Mesenchymal stem cell (in vitro differentiated cells and primary cell): Measurements from ENCODE around the gene VAV2.

Source experiments
- DNase-seq: peaks from one replicate; pipeline ENCODE4 v3.0.0-alpha.2; 2013
- H2AFZ ChIP-seq: one replicate; pipeline ENCODE4 v1.6.1; 2013; ENCODE audit warnings: low read depth, mild to moderate bottlenecking, control low read depth, inconsistent platforms, low read length, moderate library complexity
- H2AK5ac ChIP-seq: 2 replicates; pipeline ENCODE4 v1.6.1; 2013; ENCODE audit warnings: low read length, moderate library complexity, mild to moderate bottlenecking, inconsistent platforms; ENCODE audit not compliant: severe bottlenecking
- H2BK120ac ChIP-seq: one replicate; pipeline ENCODE4 v1.6.1; 2013; ENCODE audit warnings: low read depth, mild to moderate bottlenecking, inconsistent platforms, low read length, moderate library complexity
- H2BK12ac ChIP-seq, 2 experiments: one replicate each; pipeline ENCODE4 v1.6.1; 2013; ENCODE audit warnings: inconsistent platforms in 2 of 2, low read length in 2 of 2, mild to moderate bottlenecking in 2 of 2, moderate library complexity in 2 of 2, control low read depth in 1 of 2
- H2BK15ac ChIP-seq: one replicate; pipeline ENCODE4 v1.6.1; 2013; ENCODE audit warnings: mild to moderate bottlenecking, low read depth, inconsistent platforms; ENCODE audit not compliant: poor library complexity, severe bottlenecking
- H2BK5ac ChIP-seq: 2 replicates; pipeline ENCODE4 v1.6.1; 2013; ENCODE audit warnings: low read depth, mild to moderate bottlenecking, low read length, control low read depth, inconsistent platforms; ENCODE audit not compliant: poor library complexity, severe bottlenecking
- H3K14ac ChIP-seq, 2 experiments: one replicate each; pipeline ENCODE4 v1.6.1; 2013; ENCODE audit warnings: inconsistent platforms in 2 of 2, low read length in 2 of 2, control low read depth in 1 of 2, mild to moderate bottlenecking in 1 of 2, moderate library complexity in 1 of 2
- H3K18ac ChIP-seq, 2 experiments: one replicate each; pipeline ENCODE4 v1.6.1; 2013; ENCODE audit warnings: inconsistent platforms in 2 of 2, low read length in 2 of 2, control low read depth in 1 of 2, low read depth in 1 of 2, mild to moderate bottlenecking in 1 of 2
- H3K23ac ChIP-seq, 2 experiments: one replicate each; pipeline ENCODE4 v1.6.1; 2013; ENCODE audit warnings: inconsistent platforms in 2 of 2, low read length in 2 of 2, mild to moderate bottlenecking in 2 of 2, moderate library complexity in 2 of 2, control low read depth in 1 of 2
- H3K27ac ChIP-seq: 2 replicates; pipeline ENCODE4 v1.5.1; 2013; ENCODE audit warnings: mild to moderate bottlenecking, moderate library complexity, low read length, control low read depth, inconsistent platforms; ENCODE audit not compliant: poor library complexity, severe bottlenecking
- H3K27me3 ChIP-seq, 2 experiments: 2 replicates each; pipeline versions ENCODE4 v1.6.1 to v1.7.0; 2013; ENCODE audit warnings: low read length in 2 of 2, mild to moderate bottlenecking in 2 of 2, moderate library complexity in 2 of 2, control low read depth in 1 of 2, inconsistent platforms in 1 of 2; ENCODE audit not compliant: control insufficient read depth in 1 of 2, insufficient read depth in 1 of 2
- H3K36me3 ChIP-seq, 2 experiments: 2 replicates each; pipeline versions ENCODE4 v1.6.1 to v1.7.0; 2013; ENCODE audit warnings: low read length in 2 of 2, control low read depth in 1 of 2, inconsistent platforms in 1 of 2, low read depth in 1 of 2, mild to moderate bottlenecking in 1 of 2; ENCODE audit not compliant: insufficient read depth in 2 of 2, control insufficient read depth in 1 of 2
- H3K4ac ChIP-seq, 2 experiments: one replicate each; pipeline ENCODE4 v1.6.1; 2013; ENCODE audit warnings: inconsistent platforms in 2 of 2, low read length in 2 of 2, mild to moderate bottlenecking in 2 of 2, moderate library complexity in 2 of 2, control low read depth in 1 of 2, low read depth in 1 of 2
- H3K4me1 ChIP-seq: 2 replicates; pipeline ENCODE4 v1.6.1; 2013; ENCODE audit warnings: low read depth, low read length, control low read depth; ENCODE audit not compliant: control insufficient read depth, insufficient read depth
- H3K4me2 ChIP-seq: 2 replicates; pipeline ENCODE4 v1.6.1; 2013; ENCODE audit warnings: low read length, mild to moderate bottlenecking, inconsistent platforms; ENCODE audit not compliant: poor library complexity, severe bottlenecking
- H3K4me3 ChIP-seq, 2 experiments: 2 replicates each; pipeline versions ENCODE4 v1.5.1 to v1.7.0; 2013; ENCODE audit warnings: low read length in 2 of 2, mild to moderate bottlenecking in 2 of 2, control low read depth in 1 of 2, low read depth in 1 of 2; ENCODE audit not compliant: insufficient read depth in 1 of 2
- H3K79me1 ChIP-seq: replicated peaks from 2 replicates; pipeline ENCODE4 v1.6.1; 2013; ENCODE audit warnings: mild to moderate bottlenecking, control low read depth, low read length, inconsistent platforms; ENCODE audit not compliant: poor library complexity, severe bottlenecking
- H3K9ac ChIP-seq: 2 replicates; pipeline ENCODE4 v1.7.0; 2013; ENCODE audit warnings: mild to moderate bottlenecking, low read length, moderate library complexity
- H3K9me3 ChIP-seq: 2 replicates; pipeline ENCODE4 v1.7.0; 2013; ENCODE audit warnings: mild to moderate bottlenecking, low read length; ENCODE audit not compliant: control insufficient read depth
- H4K8ac ChIP-seq: one replicate; pipeline ENCODE4 v1.6.1; 2013; ENCODE audit warnings: inconsistent platforms, mild to moderate bottlenecking, low read length, moderate library complexity
- H4K91ac ChIP-seq: one replicate; pipeline ENCODE4 v1.6.1; 2013; ENCODE audit warnings: mild to moderate bottlenecking, low read length, inconsistent platforms
- WGBS: methylation state at CpG from one replicate; pipeline ENCODE4 v1.1.7; 2013; ENCODE audit warnings: mixed read lengths; 5-methylcytosine and 5-hydroxymethylcytosine counted together

Gene VAV2

GRCh38 chr9:133804199-133804598 lies 187.9 kb downstream of the VAV2 start:
- H3K18ac ChIP-seq, result no peak overlapping the region
- no peak overlapping the region for H2BK120ac ChIP-seq
- H2AK5ac ChIP-seq, result no peak overlapping the region
- H3K27me3 ChIP-seq, result no peaks in the 10 kb centered on the region
- no peak overlapping the region for H3K4ac ChIP-seq
- no peak overlapping the region for H2BK15ac ChIP-seq
- H2BK12ac ChIP-seq, result peak overlapping the region in 1 of 2 experiments; percentile 29
- H4K8ac ChIP-seq, result no peak overlapping the region
- peaks cover 22 to 100% of the 10 kb centered on the region in 2 experiments for H3K36me3 ChIP-seq
- no peak overlapping the region for H3K23ac ChIP-seq
- no peak overlapping the region for H3K9ac ChIP-seq
- H3K14ac ChIP-seq, result no peak overlapping the region
- no peak overlapping the region for H2BK5ac ChIP-seq
- no peak overlapping the region for H4K91ac ChIP-seq
- no peak overlapping the region for H2AFZ ChIP-seq
- no peaks in the 10 kb centered on the region for H3K9me3 ChIP-seq
- no peak overlapping the region for H3K27ac ChIP-seq
- peaks cover 71% of the 10 kb centered on the region for H3K79me1 ChIP-seq
- WGBS, result 98% methylated on average over 17 of the region's 17 CpGs
- H3K4me2 ChIP-seq, result no peak overlapping the region
- DNase-seq, result no peak
- no peak overlapping the region for H3K4me3 ChIP-seq
- H3K4me1 ChIP-seq, result peaks cover 28% of the 10 kb centered on the region

GRCh38 chr9:133803745-133804144 lies 188.4 kb downstream of the VAV2 start:
- Histone ChIP-seq H2BK12ac (no peak overlapping the region), H3K14ac (no peak overlapping the region), H4K8ac (no peak overlapping the region), H3K4me1 (peaks cover 28% of the 10 kb centered on the region), H3K27me3 (no peaks in the 10 kb centered on the region), H2BK120ac (no peak overlapping the region), H3K4ac (no peak overlapping the region), H3K27ac (no peak overlapping the region), H3K36me3 (peaks cover 19 to 100% of the 10 kb centered on the region in 2 experiments), H2AFZ (no peak overlapping the region), H2AK5ac (no peak overlapping the region), H2BK5ac (no peak overlapping the region), H3K9ac (no peak overlapping the region), H3K79me1 (peaks cover 72% of the 10 kb centered on the region), H2BK15ac (no peak overlapping the region), H3K9me3 (no peaks in the 10 kb centered on the region), H3K23ac (no peak overlapping the region), H4K91ac (no peak overlapping the region), H3K4me2 (no peak overlapping the region), H3K4me3 (no peak overlapping the region), H3K18ac (no peak overlapping the region)
- 91% methylated on average over 13 of the region's 13 CpGs for WGBS
- DNase-seq, result no peak

- H2AFZ ChIP-seq, result no peak overlapping the region
- DNase-seq, result peak; percentile 58
- WGBS, result 71% methylated on average over 21 of the region's 21 CpGs
Measured at GRCh38 chr9:133803028-133803585, 189.0 kb downstream of the VAV2 start.

GRCh38 chr9:133801739-133802138 lies 190.4 kb downstream of the VAV2 start:
- Histone ChIP-seq H3K79me1 (peaks cover 65% of the 10 kb centered on the region), H3K23ac (no peak overlapping the region), H3K18ac (no peak overlapping the region), H2BK120ac (no peak overlapping the region), H2BK5ac (no peak overlapping the region), H3K14ac (no peak overlapping the region), H2BK15ac (no peak overlapping the region), H3K4me1 (peaks cover 28% of the 10 kb centered on the region), H2AK5ac (no peak overlapping the region), H3K9ac (no peak overlapping the region), H2AFZ (no peak overlapping the region), H2BK12ac (no peak overlapping the region), H4K91ac (no peak overlapping the region), H3K4ac (no peak overlapping the region), H3K27me3 (no peaks in the 10 kb centered on the region), H3K36me3 (peaks cover 6 to 100% of the 10 kb centered on the region in 2 experiments), H3K4me3 (no peak overlapping the region), H3K4me2 (no peak overlapping the region), H4K8ac (no peak overlapping the region), H3K27ac (no peak overlapping the region), H3K9me3 (no peaks in the 10 kb centered on the region)
- WGBS, result 95% methylated on average over 10 of the region's 10 CpGs
- no peak for DNase-seq

More at GRCh38 chr9:133803028-133803585, 189.0 kb downstream of the VAV2 start:
- Histone ChIP-seq H3K9ac (no peak overlapping the region), H2AK5ac (no peak overlapping the region), H2BK15ac (no peak overlapping the region), H3K4me1 (peaks cover 28% of the 10 kb centered on the region), H4K91ac (no peak overlapping the region), H3K14ac (no peak overlapping the region), H3K4ac (no peak overlapping the region), H3K79me1 (peaks cover 71% of the 10 kb centered on the region), H3K9me3 (no peaks in the 10 kb centered on the region), H4K8ac (no peak overlapping the region), H3K27ac (no peak overlapping the region), H2BK5ac (no peak overlapping the region), H3K4me2 (no peak overlapping the region), H3K27me3 (no peaks in the 10 kb centered on the region), H3K23ac (peak overlapping the region in 1 of 2 experiments; percentile 34), H3K18ac (no peak overlapping the region), H2BK120ac (no peak overlapping the region), H2BK12ac (no peak overlapping the region), H3K36me3 (peaks cover 15 to 100% of the 10 kb centered on the region in 2 experiments), H3K4me3 (no peak overlapping the region)
